NCI-H146 (cell line): ENCODE results near the gene PTPRM.

Source experiments
- DNase-seq: peaks from one replicate; lab custom pipeline; 2025; lab: John Stamatoyannopoulos, UW

The PTPRM gene

DNA sequence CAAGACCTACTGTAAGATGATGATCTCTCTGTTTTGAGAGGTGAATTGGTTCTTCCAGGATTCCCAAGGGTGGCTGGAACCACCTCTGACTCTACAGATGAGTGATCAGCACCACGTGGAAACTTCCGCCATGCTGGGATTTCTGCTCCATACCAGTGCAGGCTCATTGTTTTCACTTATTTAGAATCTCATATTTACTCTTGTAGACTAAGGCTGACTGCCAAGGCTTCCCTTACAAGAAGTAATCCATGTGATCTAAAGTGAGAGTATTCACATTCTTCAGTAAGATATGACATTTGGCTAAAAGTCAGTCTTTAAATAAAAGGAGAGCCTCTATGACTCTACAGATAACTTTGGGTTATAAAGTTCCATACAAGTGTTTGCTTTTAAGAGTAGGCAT lies 719.2 kb downstream of the PTPRM start:
- DNase-seq: no peak

DNA sequence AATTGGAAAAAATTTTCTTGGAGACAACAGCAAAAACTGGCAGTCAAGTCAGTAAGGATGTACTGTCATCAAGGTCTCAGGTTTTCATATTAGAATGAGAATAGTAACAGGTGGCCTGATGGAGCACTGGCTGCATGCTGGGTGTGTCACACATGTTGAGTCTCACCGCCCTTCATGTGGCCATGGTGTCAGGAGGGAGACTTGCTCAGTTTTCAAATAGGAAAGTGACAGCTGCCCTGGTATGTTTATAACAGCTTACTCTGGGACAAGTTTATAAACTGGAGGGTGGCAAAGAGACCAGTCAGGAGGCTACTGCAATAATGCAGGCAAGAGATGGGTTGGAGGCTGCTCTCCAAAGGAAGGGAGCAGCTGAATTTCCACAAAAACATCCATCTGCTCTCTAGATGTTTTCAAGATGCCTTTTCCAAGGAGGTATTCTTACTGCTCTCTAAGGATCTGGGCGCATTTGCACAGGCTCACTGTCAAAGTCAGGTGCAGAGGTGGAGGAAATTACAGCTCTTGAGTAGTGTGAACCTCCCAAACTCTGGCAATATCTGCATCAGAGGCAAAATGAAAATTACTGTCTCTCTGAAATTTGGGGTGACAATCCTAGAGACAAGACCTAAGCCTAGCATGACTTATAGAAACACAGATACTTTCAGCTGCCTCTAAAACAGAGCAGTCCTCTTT lies 720.2 kb downstream of the PTPRM start:
- DNase-seq: peak; percentile 48

DNA sequence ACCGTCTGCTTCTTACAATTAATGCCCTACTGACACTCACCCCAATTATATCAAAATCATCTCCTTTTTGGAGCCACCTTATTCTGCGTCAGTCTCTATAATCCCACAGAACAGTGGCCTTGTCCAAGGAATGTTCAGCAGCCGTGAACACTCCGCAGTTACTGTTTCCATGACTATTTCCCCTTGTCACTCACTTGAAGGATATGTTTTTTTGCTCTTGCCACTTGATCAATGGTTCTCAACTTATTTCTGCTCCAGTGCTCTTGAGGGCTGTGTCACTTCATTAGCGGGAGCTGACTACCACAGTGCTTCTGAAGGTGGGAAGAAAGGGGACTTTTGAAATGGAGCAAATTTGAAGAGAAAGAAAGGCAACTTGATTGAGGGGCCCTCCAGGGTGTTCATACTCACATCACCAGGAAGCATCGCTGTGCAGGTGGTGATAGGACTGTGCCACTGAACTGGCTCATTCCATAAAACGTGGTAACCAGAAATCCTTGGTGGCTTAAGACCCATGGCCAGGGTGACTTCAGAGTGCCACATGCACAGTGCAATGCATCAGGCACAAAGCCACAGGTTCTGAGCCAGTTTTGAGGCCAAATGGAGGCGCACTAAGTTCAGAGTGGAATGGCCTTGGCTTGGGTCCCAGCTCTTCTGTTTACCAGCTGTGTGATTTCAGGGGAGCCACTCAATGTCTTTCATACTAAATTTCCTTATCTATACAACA lies 721.5 kb downstream of the PTPRM start:
- no peak for DNase-seq

DNA sequence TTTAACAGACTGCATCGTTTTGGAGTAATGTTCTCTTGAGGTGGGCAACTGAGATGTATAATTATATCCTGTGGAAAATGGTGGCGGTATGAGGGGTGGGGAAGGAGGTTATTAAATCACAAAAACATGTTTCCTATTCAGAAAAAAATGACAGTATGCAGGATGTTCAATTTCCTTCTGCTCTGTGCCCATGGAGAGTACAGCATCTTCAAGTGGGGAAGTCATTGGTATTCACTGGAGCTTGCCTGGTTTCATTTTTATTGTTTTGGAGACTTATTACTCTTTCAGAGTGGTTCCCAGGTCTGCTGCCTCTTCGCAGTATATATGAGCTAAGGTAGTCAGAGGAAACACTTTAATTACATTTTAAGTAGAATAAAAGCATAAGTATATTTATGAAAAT lies 723.3 kb downstream of the PTPRM start:
- no peak for DNase-seq

DNA sequence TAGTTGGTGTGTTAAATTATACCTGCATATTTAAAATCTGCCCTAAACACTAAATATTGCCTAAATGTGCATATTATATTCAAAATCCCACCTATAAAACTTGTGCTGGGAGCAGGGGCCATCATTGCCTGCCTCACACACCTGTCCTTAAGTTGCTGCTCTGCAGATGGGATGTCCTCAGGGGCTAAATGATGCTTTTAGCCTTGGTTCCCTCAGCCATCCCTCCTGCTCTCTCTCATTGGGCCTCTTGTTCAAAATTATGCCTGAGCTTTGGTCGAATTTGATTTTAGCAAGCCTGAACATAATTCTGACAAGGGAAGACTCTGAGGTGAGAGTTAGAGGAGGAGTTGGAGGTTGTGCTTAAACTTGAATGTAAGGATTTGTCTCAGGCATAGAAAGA lies 723.8 kb downstream of the PTPRM start:
- no peak for DNase-seq

DNA sequence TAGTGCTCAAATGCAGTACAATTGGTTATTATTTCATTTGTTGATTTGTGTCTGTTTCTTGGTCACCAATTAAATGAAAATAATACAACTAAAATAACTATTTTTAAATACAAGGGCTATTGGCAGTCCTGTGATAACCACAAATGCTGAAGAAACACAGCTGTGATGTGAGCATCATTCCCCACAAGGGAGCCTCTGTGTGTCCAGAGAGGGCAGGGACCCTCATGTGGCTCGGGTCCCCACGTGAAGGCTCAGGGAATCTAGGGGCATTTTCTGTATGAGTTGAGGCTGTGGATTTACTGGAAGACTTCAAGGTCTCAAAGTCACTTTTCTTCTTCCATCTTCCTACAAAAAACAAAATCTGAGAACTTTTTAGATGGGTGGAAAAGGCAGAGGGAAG lies 726.1 kb downstream of the PTPRM start:
- DNase-seq: no peak

DNA sequence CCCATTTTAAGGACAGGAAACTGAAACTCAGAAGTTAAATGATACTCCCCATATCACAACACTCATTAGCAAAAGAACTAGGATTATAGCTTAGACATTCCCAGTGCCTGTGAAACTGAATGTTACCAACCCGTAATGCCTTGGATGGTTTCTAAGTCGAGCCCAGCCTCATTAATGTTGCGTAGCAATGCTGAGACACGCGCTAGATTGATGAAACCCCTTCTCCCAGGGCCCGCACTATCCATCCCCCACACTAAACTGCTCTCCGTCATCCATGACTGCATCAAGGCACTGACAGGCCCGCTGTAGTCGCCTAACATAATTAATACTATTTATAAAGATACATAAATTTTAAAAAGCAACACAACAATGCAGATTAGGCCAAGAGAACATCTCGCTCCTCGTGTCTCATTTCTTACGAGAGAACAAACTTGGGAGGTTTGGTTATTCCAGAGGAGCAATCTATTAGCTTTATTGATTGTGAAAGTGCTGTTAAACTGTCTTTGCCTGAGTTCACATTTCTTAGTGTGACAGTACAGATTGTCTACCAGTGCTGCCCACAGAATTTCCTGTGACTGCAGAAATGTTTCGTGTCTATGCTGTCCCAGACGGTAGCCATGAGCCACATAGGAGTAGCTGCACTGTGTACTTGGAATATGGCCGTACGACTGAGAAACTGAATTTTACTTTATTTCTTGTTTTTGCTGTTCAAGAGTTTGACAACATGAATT lies 729.9 kb downstream of the PTPRM start:
- DNase-seq: no peak

DNA sequence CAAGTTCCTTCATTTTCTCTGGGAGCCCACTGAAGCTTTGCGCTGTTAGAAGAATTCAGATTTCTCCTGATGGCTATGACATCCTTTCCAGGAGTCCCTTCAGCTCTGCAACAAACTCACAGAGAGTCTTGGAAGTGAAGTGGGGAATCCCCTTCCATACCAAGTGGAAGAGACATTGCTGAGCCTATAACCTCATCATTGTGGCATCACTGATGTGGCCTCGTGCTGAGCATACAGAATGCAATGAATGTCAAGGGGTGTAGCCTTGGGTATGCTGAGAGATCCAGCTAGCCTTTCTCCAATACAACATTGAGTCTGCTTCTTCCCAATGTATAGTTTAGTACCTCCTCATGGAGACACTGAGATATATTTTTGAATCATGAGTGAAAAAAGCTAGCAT lies 731.1 kb downstream of the PTPRM start:
- DNase-seq: no peak

DNA sequence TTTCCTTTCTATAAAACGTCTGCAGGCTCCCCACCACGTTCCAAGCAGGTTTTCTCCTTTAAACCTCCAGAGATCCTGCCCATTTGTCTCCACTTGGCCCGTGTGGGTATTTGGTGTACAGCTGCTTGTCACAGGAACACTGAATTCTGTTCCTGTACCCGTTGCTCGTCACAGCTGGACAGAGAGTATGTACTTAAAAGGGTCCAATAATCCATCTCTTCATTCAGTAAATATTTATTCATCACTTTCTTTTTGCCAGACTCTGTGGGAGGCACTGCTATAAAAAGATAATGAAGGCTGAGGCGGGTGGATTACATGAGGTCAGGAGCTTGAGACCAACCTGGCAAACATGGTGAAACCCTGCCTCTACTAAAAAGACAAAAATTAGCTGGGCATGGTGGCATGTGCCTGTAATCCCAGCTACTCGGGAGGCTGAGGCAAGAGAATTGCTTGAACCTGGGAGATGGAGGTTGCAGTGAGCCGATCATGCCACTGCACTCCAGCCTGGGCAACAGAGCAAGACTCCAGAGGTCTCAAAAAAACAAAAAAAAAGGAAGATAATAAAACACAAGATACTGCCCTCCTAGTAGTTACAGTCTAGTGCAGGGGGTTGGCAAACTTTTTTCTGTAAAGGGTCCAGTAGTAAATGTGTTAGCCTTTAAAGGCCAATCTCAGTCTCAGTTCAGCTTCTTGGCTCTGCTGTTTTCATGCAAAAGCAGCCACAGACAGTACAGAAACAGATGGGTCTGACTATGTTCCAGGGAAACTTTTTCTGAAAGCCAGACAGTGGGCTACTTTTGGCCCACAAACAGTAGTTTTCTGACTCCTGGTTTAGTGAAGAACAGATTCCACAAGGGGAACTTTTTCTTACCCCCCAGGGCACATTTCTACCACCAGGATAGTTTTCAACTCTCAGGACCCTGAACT lies 732.2 kb downstream of the PTPRM start:
- DNase-seq: peak; percentile 97

DNA sequence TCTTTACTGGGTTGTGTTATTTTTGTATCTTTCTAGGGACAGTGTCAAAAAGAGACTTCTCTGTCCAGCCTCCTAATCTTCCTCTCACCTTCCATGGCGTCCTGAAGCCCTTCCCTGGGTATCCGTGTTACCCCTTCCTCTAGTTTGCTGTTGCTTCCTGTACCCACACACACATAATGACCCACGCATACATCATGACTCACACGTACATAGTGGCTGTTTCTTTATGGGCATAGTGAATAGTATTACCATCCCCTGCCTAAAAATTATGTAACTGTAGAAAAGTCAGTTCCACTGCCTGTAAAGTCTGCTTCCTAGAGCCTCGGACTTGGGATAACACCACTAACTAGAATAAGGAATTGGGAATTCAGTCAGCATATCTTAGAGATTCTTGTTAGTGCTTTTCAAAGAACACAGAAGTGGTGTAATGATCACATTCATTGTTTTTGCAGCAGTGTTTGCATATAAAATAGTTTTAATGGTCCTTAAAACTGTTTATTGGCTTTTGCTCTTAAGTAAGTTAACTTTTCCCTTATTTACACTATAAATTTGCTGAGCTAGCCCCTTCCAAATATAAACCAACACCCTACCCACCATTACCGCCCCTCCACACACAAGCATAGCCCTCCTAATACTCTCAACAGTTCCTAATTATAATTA lies 733.8 kb downstream of the PTPRM start:
- DNase-seq: no peak

DNA sequence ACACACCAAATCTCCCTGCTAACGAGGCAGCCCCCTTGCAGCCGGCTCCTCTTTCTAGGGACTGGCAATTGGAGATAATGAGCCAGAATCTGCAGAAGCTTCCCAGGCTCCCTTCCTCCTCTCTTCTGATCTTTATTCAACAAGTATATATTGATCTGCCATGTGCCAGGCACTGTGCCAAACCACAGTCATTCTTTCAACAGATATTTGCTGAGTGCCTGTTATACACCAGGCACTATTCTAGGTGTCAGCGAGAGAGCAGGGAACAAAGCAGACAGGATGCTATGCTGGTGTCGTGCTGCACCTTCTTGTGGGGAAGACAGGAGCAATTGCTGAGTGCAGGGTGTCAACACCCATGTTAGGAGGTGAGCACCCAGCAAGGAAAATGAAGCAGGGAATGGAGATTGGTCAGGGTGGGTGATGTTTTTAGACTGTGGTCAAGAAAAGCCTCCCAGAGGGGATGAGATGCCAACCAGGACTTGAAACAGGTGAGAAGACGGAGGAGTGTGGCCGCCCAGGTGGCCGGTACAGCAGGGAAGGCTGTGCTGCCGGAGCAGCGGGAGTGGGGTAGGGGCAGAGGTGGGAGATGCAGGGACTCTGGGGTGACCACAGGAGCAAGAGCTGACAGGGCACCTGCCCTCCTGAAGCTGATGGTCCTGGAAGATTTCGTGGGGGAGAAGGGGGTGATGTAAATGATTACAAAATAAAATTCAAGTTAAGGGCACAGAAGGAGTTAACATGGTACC lies 734.5 kb downstream of the PTPRM start:
- peak; percentile 72 for DNase-seq

DNA sequence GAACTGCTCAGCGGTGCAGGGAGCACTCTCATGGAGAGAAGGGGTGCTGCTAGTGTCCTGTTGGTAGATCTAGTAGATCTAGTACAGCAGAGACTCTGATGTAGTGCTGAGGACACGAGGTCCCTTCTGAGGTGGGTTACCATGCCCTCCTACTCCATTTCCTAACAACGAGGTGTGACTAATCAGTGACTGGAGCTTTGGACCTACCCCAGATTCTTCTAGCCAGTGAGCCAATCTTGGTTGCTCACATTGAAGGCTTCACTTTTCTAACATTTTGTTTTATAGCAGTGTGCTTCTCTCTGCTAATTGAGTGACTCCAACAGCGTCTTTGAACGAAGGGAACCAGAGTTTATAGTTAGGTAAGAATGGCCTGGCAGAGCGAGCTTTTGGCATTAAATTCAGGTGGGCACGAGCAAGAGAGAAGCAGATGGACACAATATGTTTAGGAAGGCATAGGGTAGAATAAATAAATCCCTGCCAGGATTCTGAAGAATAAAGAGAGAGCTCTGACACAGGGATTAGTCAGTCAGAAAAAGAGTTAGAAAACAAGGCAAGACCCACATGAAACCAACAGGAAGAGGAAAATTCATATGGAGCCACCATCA lies 736.1 kb downstream of the PTPRM start:
- no peak for DNase-seq

DNA sequence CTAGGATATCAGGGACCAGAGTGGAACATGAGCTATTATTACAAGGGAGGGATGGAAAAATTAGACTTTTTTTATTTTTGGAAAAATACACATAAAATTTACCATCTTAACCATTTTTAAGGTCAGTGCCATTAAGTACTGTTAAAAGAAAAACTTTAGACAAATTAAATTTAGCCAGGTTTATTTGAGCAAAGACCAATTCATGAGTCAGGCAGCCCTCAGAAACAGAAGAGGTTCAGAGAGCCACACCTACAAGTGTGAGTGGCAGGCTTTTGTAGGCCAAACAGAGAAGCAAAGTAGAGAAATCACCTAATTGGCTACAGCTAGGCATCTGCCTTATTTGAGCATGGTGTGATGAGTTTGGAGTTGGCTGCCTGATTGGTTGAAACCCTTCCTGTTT lies 740.8 kb downstream of the PTPRM start:
- DNase-seq: no peak

DNA sequence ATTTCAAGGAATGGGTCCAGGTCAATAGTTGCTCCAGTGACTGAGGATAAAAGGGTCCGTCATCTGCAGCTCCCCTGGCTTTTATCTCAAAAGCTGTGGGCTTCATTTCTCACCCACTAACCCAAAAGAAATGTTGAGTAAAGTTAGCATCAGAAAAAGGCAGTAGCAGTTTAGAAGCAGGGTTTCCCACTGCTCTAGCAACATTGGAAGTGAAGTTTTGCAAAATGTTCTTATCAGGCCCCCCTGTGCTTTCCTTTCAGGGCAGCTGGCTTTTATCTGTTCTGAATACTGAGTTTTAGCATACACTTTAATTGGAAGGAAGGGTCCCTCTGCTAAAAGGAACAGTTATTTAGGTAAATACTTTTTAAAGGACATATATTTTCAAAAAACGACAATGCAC lies 745.9 kb downstream of the PTPRM start:
- no peak for DNase-seq

DNA sequence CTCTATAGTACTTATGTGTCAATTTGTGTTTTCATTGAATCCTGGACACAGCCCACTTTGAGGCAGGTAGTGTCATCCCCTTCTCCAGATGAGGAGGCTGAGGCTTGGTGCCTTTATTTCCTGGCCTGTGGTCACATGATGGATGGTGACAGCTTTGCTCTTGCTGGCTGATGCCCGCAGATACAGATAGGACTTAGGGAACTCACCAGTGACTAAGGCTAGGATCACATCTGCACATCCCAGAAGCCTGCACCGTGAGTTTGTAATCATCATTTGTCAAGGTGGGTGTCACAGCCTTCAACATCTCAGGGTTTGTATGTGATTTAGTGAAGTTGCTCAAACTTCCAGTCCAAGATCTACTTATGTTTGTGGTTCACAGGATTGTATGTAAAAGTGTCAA lies 747.0 kb downstream of the PTPRM start:
- no peak for DNase-seq

DNA sequence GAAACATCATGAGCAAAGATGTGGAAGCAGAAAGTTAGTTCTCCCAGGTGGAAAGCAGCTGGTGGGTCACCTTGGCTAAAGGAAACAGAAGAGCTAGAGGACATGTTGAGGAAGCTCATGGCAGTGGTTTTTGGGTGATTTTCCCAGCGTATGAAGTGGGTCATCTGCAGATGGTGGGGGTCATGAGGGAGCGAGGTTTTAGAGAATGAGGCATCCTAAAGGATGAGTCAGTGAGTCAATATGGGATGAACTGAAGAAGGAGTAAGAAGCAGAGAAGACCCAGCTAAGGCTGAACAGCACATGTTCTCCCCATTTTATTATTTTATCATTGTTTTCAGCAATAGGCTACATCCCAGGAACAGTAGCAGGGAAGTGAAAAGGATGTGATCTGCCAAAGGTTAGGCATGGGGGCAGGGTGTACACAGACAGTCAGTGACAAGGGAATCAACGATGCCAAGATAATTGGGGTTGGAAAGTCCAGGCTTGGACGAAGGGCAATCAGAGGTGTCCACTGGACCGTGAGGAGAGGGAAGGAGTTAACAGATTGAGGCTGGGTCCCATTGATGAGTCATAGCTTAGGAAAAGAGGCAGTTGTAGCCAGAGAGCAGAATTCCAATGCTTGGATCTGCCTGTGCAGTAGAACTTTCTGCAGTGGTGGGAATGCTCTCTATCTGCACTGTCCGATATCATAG lies 752.8 kb downstream of the PTPRM start:
- no peak for DNase-seq

DNA sequence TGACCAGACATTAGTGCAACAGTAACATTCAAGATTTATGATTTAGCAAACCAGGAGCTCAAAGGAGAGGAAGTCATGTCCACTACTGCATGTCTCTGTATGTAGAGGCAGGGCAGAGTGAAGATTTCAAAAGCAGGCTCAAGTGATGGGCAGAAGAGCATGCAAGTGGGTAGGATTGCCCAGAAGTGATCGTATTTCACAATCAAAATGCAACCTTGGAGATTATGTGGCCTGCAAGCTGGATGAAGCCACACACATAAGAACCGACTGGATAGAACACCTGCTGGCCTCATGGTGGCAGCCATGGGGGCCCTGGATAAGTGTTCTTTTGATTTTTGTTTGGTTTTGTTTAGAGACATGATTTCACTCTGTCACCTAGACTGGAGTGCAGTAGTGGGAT lies 755.4 kb downstream of the PTPRM start:
- DNase-seq: peak; percentile 78

DNA sequence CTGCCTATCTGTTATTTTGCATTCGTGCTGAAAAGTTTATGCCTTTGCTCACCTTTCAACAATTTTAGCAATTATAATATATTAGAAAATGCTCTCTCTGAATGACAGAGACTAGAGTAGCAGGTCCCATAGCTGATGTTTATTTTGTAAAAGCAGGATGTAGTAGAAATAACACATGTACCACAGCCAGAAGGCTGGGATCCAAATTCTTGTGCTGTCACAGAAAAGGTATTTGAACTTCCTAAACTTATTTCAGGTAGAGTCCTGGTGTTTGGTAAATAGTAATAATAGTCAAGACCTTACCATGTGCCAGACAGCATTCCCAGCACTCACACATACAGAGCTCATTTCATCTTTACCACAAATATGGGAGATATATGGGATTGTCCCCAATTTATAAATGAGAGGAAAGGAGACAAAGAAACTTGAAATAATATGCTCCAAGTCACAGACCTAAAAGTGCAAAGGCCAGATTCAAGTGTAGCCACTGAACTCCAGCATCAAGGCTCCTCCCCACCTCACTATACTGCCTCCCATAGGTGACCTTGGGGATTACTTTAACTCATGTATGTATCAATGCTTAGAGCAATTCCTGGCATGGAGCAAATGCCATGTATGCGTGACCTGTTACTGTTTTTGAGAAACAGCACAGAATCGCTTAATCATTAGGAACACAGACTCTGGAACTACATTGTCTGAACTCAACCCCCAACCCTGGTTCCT lies 757.4 kb downstream of the PTPRM start:
- DNase-seq: no peak

DNA sequence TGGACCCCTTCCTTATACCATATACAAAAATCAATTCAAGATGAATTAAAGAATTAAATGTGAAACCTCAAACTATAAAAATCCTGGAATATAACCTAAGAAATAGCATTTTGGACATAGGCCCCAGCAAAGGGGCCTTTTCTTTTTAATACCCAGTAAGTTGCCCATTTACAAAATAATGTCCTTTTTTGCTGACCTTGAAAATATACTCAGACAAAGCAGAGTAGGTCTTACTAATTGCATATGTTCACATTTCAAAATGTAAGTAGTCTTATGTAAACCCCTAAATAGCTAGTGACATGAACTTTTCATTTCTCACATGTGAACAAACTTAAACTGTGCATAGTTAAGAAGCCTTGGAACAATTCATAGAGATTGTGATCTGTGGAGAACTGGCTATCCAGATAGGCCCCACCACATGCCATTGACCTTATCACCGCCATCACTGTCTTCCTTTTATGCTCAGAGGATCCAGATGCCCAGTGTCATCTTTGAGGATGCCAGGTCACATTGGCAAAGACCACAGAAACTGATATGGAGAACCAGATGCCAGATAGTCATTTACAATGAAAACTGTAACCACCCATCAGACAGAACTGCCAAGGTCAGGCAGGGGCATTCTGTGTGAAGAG lies 759.8 kb downstream of the PTPRM start:
- no peak for DNase-seq
